Measurements from ENCODE around the gene TEX52.

Gene TEX52

DNA sequence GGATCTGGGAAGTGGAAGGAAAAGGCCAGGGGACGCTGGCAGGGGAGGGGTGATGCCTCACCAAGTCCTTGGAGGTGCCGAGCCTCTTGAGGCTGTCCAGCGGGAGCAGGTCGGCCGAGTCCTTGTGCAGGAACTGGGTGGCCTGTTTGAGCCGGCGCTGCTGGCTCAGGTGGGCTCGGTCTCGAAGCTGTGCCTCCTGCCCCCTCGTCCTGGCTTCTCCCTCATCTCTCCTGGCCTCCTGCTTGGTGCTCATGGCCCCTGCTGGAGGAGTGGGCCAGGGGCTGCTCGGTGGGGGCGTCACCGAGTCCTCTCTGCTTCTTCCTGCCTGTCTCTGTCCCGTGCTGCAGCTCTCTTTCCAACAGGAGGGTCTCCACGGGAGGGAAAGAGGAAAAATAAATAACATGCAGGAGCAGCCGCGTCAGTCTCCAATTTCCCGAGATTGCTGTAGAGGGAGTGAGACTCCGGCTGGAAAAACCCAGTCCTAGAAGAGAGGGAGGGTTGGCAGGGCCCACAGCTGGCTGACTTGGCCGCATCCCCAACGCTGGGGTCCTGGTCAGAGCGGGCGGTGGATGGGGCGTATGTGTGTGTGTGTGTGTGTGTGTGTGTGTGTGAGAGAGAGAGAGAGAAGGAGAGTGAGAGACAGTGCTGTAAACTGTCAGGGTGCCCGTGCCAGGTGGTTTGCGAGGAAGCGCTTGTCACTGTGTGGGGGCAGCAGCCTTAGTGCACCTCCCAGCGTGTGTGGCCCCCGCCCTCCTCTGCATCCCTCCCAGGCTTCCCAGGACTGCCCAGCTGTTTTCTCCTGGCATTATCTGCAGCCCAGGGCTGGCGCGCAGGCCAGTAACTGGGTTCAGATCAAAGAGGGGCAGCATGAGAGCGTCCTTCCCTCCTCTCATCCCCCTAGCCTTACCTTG lies 22.0 kb downstream of the TEX52 start, which contains the start of gene NRIP2:
NRIP2 (minus strand) TSS at position 455 of the 911 bp plus-strand sequence; CDS start at position 403, 52 bp downstream.
- Histone ChIP-seq H3K4me3 (ENCODE audit: low read length) (no peak within 1 kb of the TSS), H3K4me2 (ENCODE audit: low read length) (no peak within 1 kb of the TSS), H3K27me3 (ENCODE audit: low read depth, low read length) (no peaks in the 10 kb centered on the region), H3K9me3 (ENCODE audit: insufficient read depth, low read length) (no peaks in the 10 kb centered on the region), H3K4me1 (ENCODE audit: low read length) (no peaks in the 10 kb centered on the region), H3K79me2 (ENCODE audit: low read length) (no peaks in the 10 kb centered on the region), H3K27ac (ENCODE audit: low read length) (no peak within 1 kb of the TSS), H3K9ac (ENCODE audit: low read length) (no peak within 1 kb of the TSS), H2AFZ (ENCODE audit: low read depth, low read length) (no peak within 1 kb of the TSS), H3K36me3 (replicated peaks; ENCODE audit: low read depth, low read length) (peaks cover 5% of the 10 kb centered on the region), H4K20me1 (ENCODE audit: insufficient read depth, low read length) (no peaks in the 10 kb centered on the region)
- TF ChIP-seq CTCF (IDR thresholded peaks at IDR 0.05; ENCODE audit: low read depth, low read length) (no peak), EZH2phosphoT487 (IDR thresholded peaks at IDR 0.05; ENCODE audit: low read depth) (no peak)

GRCh38 chr12:2833810-2834209 lies 23.0 kb downstream of the TEX52 start:
- H3K79me2 ChIP-seq (ENCODE audit: low read length), result no peaks in the 10 kb centered on the region
- H3K9ac ChIP-seq (ENCODE audit: low read length), result no peak overlapping the region
- H3K27ac ChIP-seq (ENCODE audit: low read length), result no peak overlapping the region
- no peak overlapping the region for H3K4me2 ChIP-seq (ENCODE audit: low read length)
- no peak overlapping the region for H2AFZ ChIP-seq (ENCODE audit: low read depth, low read length)
- no peaks in the 10 kb centered on the region for H3K4me1 ChIP-seq (ENCODE audit: low read length)
- H3K9me3 ChIP-seq (ENCODE audit: insufficient read depth, low read length), result no peaks in the 10 kb centered on the region
- no peak for TF ChIP-seq CTCF (IDR thresholded peaks at IDR 0.05; ENCODE audit: low read depth, low read length)
- no peak for TF ChIP-seq EZH2phosphoT487 (IDR thresholded peaks at IDR 0.05; ENCODE audit: low read depth)
- no peaks in the 10 kb centered on the region for H3K27me3 ChIP-seq (ENCODE audit: low read depth, low read length)
- no peaks in the 10 kb centered on the region for H4K20me1 ChIP-seq (ENCODE audit: insufficient read depth, low read length)
- H3K36me3 ChIP-seq (replicated peaks; ENCODE audit: low read depth, low read length), result peaks cover 5% of the 10 kb centered on the region
- no peak overlapping the region for H3K4me3 ChIP-seq (ENCODE audit: low read length)

DNA sequence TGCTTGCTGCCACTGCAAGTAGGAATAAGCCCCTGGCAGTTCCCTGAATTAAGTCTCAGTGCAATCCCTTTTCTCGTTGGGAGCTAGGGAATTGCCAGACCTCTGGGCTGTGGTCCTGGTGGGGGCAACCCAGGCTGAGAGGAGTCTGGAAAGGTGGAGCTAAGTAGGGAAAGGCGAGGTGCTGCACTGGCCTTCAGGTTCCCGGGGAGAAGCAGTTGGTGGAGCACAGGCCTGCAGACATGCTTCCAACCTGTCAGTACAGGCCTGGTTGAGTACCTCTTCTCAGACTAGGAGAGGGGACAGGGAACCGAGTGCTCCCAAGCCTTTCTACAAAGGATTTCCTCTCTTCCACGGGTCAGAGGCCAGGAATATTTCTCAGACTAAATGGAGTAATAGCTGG lies 23.5 kb downstream of the TEX52 start:
- no peak overlapping the region for H3K4me2 ChIP-seq (ENCODE audit: low read length)

More for the DNA sequence above, 23.5 kb downstream of the TEX52 start:
- H2AFZ ChIP-seq (ENCODE audit: low read depth, low read length), result no peak overlapping the region
- no peaks in the 10 kb centered on the region for H3K79me2 ChIP-seq (ENCODE audit: low read length)
- no peak overlapping the region for H3K27ac ChIP-seq (ENCODE audit: low read length)
- H3K9ac ChIP-seq (ENCODE audit: low read length), result no peak overlapping the region
- H3K9me3 ChIP-seq (ENCODE audit: insufficient read depth, low read length), result no peaks in the 10 kb centered on the region
- no peak overlapping the region for H3K4me3 ChIP-seq (ENCODE audit: low read length)
- peaks cover 5% of the 10 kb centered on the region for H3K36me3 ChIP-seq (replicated peaks; ENCODE audit: low read depth, low read length)
- TF ChIP-seq CTCF (IDR thresholded peaks at IDR 0.05; ENCODE audit: low read depth, low read length) (no peak), EZH2phosphoT487 (IDR thresholded peaks at IDR 0.05; ENCODE audit: low read depth) (no peak)
- no peaks in the 10 kb centered on the region for H4K20me1 ChIP-seq (ENCODE audit: insufficient read depth, low read length)
- no peaks in the 10 kb centered on the region for H3K4me1 ChIP-seq (ENCODE audit: low read length)
- H3K27me3 ChIP-seq (ENCODE audit: low read depth, low read length), result no peaks in the 10 kb centered on the region
